Bone marrow (tissue), 2 donors: ENCODE data around the gene SEPTIN14.
"Not testable (repeated sequence)": the region's sequence is repeated elsewhere in the genome, so short reads cannot be mapped to it uniquely, and the experiment has no call there.

ENCODE experiments used
- DNase-seq, 2 donors: peaks; one replicate each; lab custom pipeline; 2025; lab: John Stamatoyannopoulos, UW

SEPTIN14 gene

GRCh38 chr7:55862652-55863051, at the start of gene SEPTIN14:
TSS of gene SEPTIN14 (minus strand) at chr7:55862752. CDS start at chr7:55861996, 756 bp downstream.
- not testable (repeated sequence) for DNase-seq

DNA sequence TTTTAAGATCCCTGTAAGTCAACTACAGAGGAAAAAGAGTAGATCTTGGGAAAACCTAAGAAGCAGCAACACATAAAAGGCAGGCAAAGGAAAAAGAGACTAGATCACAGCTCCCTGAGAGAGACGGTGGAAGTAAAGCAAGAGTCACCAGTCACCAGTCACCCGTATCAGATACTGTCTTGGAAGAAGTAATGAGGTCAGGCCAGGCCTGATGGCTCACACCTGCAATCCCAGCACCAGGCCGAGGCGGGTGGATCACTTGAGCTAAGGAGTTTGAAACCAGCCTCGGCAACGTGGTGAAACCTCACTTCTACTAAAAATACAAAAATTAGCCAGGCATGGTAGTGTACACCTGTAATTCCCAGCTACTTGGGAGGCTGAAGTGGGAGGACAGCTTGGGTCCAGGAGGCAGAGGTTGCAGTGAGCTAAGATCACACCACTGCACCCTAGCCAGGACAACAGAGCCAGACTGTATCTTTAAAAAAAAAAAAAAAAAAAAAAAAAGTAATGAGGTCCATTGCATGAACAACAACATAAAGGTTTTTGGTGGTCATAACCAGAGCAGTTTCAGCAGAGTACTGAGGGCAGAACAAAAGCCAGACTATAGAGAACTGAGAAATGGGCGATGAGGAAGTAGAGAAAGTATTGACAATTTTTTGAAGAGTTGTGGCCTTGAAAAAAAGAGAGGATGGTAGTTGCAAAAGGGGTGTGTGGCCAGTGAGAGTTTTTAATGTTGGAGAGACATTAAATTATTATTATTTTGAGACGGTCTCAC, 41.6 kb upstream of the SEPTIN14 start:
- DNase-seq = no peak

DNA sequence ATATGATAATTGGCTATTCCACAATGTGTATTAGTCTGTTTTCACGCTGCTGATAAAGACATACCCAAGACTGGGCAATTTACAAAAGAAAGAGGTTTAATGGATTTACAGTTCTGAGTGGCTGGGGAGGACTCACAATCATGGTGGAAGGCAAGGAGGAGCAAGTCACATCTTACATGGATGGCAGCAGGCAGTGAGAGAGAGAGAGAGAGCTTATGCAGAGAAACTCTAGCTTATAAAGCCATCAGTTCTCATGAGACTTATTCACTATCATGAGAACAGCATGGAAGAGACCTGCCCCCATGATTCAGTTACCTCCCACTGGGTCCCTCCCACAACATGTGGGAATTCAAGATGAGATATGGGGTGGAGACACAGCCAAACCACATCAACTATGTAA, 38.5 kb upstream of the SEPTIN14 start:
- DNase-seq = not testable (repeated sequence)

GRCh38 chr7:55898287-55898686, 35.7 kb upstream of the SEPTIN14 start:
- no peak for DNase-seq

DNA sequence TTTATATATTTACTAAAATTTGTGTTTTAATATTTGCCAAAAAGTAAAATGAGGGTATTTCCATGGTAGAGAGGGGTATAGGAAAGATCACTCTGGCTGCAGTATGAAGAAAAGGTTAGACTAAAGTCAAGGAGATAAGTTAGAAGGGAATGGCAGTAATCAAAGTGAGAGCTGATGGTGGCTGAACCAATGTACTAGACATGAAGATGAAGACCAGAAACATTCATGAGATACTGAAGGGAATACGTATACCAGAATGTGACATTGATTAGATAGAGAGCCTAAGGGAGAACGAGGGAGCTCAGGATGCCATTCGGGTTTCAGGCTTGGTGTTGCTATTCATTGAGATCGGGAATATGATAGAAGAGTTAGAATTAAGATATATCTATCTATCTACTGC, 32.5 kb upstream of the SEPTIN14 start:
- DNase-seq = no peak

DNA sequence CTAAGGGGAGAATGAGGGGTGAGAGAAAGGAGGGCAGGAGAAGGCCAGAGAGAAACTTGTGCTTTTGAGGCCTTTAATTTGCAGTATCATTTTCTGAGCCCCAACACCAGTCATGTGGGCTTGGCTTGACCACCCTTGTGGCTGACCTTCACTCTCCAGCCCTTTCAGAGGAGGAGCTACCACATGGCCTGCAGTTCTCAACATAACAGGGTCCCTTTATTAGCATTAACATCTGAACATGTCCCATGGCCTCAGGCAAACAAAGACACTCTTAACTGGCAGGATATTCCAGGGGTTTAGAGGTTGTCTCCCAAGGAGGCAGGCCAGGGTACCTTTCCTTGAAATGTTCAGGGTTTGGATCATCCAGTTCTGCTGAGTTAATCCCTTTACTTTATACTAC, 31.4 kb upstream of the SEPTIN14 start:
- DNase-seq = no peak

DNA sequence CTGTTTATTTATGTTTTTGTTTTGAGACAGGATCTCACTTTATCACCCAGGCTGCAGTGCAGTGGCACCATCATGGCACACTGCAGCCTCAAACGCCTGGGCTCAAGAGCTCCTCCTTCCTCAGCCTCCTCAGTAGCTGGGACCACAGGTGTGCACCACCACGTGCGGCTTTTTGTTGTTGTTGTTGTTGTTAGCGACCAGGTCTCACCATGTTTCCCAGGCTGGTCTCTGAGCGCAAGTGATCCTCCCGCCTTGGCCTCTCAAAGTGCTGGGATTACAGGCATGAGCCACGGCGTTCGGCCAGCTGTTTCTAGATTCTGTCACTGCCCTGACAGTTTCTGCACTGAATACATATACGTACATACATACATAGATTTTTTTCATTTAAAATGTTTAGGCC, 25.8 kb upstream of the SEPTIN14 start:
- not testable (repeated sequence) for DNase-seq

DNA sequence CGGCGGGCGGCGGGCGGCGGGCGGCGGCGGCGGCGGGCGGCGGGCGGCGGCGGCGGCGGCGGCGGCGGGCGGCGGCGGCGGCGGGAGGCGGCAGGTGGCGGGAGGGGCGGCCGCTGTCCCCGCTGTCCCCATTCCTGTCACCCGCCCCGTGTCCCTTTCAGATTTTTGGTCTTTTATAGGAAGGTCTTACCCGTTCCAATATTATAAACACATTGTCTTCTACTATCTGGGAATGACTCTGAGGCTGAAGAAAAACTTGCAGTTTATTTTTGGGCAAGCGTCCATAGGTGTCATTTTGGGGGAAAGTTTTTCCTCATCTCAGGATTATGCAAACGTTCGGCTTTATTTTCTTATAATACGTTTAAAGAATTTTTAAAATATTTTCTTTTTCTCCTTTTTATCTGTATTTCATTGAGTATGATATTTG, 25.3 kb upstream of the SEPTIN14 start:
- DNase-seq = no peak

- no peak for DNase-seq
Observed at GRCh38 chr7:55884321-55884720, 21.8 kb upstream of the SEPTIN14 start.

DNA sequence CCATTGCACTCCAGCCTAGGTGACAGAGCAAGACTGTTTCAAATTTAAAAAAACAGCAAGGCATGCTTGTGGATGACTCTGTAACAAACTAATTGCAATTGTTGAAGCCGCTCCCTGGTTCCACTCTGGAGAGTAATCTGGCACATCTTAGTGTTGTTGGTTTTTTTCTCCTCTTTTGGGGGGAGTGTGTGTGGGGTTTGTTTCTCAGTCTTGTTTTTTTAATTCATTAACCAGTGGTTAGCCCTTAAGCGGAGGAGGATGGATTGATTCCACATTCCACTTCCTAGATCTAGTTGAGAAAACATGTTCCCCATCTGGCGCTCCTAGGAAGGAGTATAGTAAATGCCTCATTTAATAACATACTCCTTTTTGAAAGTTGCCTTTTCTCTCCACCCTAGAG, 16.1 kb upstream of the SEPTIN14 start:
- no peak for DNase-seq

DNA sequence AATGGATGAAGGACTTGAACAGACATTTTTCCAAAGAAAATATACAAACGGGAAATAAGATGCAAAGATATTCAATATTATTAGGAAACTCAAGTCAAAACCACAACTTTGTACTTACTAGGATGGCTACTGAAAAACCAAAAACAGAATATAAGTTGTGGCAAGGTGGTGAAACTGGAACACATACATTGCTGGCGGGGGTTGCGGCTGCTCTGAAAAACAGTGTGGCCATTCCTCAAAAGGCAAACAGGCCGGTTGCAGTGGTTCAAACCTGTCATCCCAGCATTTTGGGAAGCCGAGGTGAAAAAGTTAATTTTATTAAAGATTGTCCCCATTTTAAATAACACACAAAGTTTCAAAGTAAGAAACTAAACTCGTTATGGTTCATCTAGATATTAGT, 14.8 kb upstream of the SEPTIN14 start:
- DNase-seq = no peak

GRCh38 chr7:55873765-55874164, 11.2 kb upstream of the SEPTIN14 start:
- DNase-seq = no peak

DNA sequence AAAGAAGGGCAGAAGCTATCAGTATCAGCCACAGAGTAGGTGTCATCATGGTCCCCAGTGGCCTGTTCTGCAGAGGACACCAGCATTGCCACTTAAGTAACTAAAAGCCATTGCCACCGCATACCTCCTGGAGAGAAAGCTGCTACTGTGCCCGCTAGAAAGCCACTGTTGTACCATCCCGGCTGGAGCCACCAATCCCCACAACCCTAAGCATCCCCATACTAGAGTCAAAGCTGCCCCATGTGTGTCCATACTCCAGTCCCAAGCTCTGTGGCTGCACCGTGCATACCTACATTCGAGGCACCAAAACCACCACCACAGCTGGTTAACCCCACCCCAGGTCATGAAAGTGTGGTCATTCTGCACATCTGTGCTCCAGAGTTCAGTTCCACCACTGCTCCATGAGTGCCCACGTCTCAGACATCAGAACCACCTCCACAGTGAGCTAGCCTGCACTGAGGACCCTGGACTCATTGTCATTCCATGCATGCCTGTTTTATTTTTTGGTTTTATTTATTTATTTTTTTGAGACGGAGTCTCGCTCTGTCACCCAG, 9.5 kb upstream of the SEPTIN14 start:
- DNase-seq = no peak

- DNase-seq = not testable (repeated sequence)
Observed at GRCh38 chr7:55868989-55869388, 6.4 kb upstream of the SEPTIN14 start.

GRCh38 chr7:55845164-55845563, 17.4 kb downstream of the SEPTIN14 start:
- not testable (repeated sequence) for DNase-seq

GRCh38 chr7:55838595-55838994, 24.0 kb downstream of the SEPTIN14 start:
- no peak for DNase-seq

DNA sequence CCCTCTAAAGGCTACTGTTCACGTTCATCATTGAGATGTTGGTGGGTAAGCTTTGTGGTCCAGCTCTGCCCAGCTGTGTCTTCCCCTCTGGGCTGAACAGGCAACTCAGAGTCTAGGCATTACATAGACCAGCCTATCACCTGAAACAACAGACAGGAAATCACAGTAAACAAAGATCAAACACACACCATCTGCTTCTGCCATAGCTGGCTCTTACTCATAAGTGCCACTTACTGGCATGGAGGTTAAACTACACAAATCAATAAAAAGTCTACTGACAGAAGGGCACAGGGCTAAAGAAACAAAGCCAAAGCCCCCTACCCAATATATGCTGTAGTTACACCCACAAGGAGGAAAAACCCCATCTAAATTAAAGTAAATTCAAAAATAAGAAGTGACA, 35.0 kb downstream of the SEPTIN14 start:
- no peak for DNase-seq

- no peak for DNase-seq
Observed at GRCh38 chr7:55818686-55819085, 43.9 kb downstream of the SEPTIN14 start.

DNA sequence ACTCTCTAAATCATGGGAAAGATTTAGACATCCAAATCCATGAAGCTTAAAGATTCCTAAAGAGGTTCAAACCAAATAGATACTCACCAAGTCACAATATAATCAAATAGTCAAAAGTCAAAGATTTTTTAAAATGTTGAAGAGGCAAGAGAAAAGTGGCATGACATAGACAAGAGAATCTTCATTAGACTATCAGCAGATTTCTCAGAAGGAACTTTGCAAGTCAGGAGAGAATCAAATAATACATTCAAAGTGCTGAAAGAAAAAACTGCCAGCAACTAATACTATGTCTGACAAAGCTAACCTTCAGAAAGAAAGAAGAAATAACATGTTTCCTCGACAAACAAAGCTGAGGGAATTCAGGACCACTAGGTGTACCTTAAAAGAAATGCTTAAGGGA, 65.3 kb downstream of the SEPTIN14 start:
- not testable (repeated sequence) for DNase-seq

DNA sequence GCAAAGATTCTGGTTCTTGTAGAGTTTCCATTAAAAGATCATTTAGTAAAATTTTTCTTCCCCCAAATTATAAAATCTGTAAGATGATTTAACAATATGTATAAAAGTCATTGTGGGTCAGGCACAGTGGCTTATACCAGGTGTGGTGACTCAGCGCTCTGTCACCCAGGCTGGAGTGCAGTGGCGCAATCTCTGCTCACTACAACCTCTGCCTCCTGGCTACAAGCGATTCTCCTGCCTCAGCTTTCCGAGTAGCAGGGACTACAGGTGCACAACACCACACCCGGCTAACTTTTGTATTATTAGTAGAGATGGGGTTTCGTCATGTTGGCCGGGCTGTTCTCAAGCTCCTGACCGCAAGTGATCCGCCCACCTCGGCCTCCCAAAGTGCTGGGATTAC, 68.0 kb downstream of the SEPTIN14 start:
- no peak for DNase-seq

GRCh38 chr7:55792048-55792447, 70.5 kb downstream of the SEPTIN14 start:
- no peak for DNase-seq

GRCh38 chr7:55787796-55788195, 74.8 kb downstream of the SEPTIN14 start:
- DNase-seq = no peak

DNA sequence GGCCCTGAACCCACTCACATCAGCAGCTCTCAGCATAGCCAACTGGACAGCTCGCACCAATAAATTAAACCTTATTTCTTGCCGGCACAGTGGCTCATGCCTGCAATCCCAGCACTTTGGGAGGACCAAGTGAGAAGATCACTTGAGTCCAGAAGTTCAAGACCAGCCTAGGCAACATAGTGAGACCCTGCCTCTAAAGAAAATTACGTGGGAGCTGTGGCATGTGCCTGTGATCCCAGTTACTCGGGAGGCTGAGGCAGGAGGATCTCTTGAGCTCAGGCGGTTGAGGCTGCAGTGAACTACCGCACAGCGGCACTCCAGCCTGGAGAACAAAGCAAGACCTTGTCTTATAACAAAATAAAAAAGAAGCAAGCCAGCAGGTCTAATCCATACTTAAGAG, 75.7 kb downstream of the SEPTIN14 start:
- no peak for DNase-seq

- DNase-seq = not testable (repeated sequence)
Observed at GRCh38 chr7:55785444-55785843, 77.1 kb downstream of the SEPTIN14 start.
